Measurements from ENCODE around the gene RAMP3.

Gene RAMP3

DNA sequence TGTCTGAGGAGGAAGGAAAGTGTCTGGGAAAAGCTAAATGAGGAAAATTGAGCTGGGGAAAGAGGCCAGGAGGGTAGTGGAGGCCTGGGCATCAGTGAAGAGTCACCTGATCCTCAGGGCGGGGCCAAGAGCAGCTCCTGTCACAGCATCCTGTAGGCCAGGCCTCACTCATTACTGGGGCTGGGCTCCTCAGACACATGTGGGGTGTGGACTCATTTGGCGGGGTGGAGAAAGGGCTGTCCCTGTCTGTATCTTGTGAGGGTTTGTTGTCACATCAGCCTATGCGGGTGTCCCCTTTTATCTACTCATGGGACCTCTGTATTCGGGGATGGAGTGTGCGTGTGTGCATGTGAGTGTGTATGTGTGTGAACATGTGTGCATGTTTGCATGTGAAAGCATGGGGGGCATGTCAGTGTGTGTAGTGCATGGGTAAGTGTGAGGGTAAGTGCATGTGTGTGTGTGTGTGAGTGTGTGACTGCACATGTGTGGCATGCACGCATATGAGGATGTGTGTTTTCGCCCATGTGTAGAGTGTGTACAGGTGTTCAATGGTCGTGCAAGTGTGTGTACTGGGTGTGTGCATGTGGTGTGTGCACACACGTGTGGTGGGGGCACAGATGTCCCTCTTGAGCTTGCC is 67.8 kb downstream of the RAMP3 start:
- DNase-seq = no peak

DNA sequence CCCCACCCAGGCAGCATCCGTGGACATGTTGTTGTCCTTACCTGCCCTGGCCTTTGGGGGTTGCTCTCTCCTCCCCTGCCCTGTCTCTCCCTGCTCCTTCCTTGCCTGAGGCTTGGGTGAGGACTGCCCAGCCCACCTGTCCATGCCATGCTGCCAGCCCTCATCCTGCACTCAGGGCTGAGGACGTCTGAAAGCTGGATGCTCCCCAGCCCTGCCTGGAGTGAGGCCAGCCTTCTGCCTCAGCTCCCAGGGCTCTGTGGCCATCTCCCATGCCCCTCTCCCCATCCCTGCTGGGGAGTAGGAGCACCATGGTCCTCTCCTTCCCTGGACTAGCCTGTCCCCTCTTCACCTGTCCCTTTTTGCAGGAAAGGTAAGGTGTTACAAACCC is 68.4 kb downstream of the RAMP3 start:
- no peak for DNase-seq

DNA sequence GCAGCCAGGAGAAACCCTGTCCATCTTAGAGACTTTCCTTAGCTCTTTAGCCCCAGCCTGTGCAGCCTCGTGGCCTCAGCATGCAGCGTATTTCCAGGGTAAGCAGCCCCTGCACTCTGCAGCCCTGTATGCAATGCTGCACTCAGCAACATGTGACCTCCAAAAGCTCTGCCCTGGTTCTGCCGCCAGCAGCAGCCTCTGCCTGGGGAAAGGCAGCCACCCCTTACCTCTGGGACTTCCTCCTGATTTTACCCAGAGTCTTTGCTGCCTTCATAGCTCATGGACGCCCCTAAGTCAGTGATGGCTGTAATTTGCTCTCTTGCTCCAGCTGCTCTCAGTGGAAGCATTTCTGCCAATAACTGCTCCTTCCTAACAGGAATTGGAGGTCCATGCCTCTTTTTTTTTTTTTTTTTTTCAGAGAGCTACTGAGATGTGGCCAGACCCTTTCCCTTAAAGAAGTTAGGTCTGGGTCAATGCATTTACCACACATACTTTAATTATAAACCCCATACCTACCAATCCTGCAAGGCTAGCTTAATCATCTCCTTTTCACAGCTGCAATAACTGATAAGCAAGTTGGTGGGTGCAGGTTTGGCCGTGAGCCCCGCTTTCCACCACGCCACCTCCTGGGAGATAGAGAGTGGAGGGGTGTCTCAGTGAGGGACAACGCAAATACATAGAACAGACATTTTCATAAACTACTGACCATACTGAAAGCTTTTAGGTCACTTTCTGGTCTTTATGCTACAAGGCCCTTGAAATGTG is 71.7 kb downstream of the RAMP3 start:
- DNase-seq = no peak

DNA sequence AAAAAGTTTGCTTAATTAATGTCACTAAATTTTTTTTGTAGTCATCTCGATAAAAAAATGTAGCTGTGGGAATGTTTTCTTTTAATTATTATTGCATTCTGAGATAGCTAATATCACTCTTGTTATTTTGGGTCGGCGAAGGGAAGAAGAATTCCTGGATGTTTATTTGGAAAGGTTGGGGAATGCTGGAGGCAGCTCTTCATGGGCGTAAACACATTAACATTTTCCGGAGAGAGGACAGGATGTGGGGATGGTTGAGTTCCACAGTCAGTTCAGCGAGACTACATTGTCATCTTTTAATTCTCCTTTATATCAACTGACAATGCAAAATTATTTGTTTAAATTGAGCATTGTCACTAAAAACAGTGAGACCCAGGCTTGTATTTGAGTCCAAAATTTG is 72.5 kb downstream of the RAMP3 start:
- no peak for DNase-seq

DNA sequence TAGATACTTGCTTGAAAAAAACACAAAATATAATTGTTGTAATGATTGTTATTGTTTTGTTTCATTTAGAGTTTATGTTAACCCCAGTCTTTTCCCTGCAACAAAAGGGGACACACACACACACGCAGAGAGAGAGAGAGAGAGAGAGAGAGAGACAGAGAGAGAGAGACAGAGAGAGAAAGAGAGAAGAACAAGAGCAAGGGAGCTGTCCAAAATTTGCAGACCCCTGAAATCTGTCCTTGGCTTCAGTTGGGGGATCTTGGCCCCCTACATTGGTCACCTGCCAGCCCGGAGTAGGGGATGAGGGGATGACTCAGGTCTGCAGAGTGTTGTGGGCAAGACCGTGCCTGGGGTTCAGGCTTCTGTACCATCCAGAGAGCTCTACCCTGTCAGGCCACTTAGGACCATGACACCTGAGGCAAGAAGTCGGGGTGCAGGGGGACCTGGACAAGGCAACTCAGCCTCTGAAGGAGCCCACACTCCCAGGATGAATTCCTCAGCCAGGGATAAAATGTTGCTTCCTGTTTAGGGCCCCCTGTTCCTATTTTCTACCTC is 73.1 kb downstream of the RAMP3 start:
- DNase-seq = no peak

DNA sequence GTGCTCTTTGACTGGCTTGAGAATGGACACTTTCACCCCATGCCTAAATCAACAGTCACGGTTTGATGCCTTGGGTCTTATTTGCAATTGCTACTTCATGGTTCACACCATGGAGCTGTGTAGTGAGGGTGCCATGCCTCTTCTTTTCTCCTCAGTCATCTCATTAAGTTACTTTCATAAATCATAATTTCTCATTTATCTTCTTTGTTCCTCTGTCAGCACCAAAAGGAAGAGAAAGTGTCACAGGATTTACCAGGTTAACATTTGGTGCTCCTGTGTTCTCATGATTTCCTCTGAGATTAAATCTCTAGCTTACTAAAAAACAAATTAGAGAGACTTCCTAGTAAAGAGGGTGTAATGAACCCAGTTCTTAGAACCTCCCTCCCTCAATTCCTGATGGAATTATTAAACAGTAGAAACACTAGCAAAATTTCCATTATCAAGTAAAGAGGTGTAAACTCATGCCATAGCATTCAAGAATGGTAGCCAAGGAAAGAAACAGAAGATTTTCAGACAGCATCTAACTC is 75.7 kb downstream of the RAMP3 start:
- no peak for DNase-seq

Data from stimulated activated naive CD4-positive, alpha-beta T cell (primary cell).